OCI-LY1 (cell line): ENCODE data around the gene EEIG1.

Experiments
- H2AFZ ChIP-seq: fragments of 200-600 bp; sonication (generic), shearing (Covaris generic); 2 replicates; pipeline ENCODE4 v1.6.0; 2014; ENCODE audit warnings: antibody characterized with exemption, mild to moderate bottlenecking, low read length
- H3F3A ChIP-seq: fragments of 200-600 bp; sonication (generic), shearing (Covaris generic); 2 replicates; pipeline ENCODE4 v1.6.0; 2014; ENCODE audit warnings: mild to moderate bottlenecking, antibody characterized with exemption, low read length, moderate library complexity; ENCODE audit not compliant: insufficient read depth
- H3K27ac ChIP-seq: fragments of 200-600 bp; sonication (generic); 2 replicates; pipeline ENCODE4 v1.5.1; 2014; ENCODE audit warnings: low read length, mixed run types, mild to moderate bottlenecking, low read depth; ENCODE audit not compliant: poor library complexity, severe bottlenecking
- H3K27me3 ChIP-seq: fragments of 200-600 bp; sonication (generic); 2 replicates; pipeline ENCODE4 v1.6.0; 2014; ENCODE audit warnings: antibody characterized with exemption, mild to moderate bottlenecking, low read length, moderate library complexity; ENCODE audit not compliant: insufficient read depth
- H3K36me3 ChIP-seq: fragments of 200-600 bp; sonication (generic); 2 replicates; pipeline ENCODE4 v1.6.1; 2014; ENCODE audit warnings: mild to moderate bottlenecking, antibody characterized with exemption, low read length, moderate library complexity, mixed read lengths; ENCODE audit not compliant: insufficient read depth
- H3K4me1 ChIP-seq: fragments of 200-600 bp; sonication (generic); 2 replicates; pipeline ENCODE4 v1.5.1; 2014; ENCODE audit warnings: mild to moderate bottlenecking, low read length, moderate library complexity; ENCODE audit not compliant: insufficient read depth, severe bottlenecking
- H3K4me2 ChIP-seq: fragments of 200-600 bp; sonication (generic), shearing (Covaris generic); 2 replicates; pipeline ENCODE4 v1.6.1; 2014; ENCODE audit warnings: low read length
- H3K4me3 ChIP-seq: fragments of 200-600 bp; sonication (generic); 2 replicates; pipeline ENCODE4 v1.5.1; 2014; ENCODE audit warnings: low read length, low read depth, mild to moderate bottlenecking, mixed read lengths; ENCODE audit not compliant: poor library complexity, severe bottlenecking
- H3K79me2 ChIP-seq: fragments of 200-600 bp; shearing (Covaris generic); 2 replicates; pipeline ENCODE4 v1.6.1; 2016; ENCODE audit warnings: mixed run types, low read length, mixed read lengths; ENCODE audit not compliant: insufficient read depth
- H3K9ac ChIP-seq: fragments of 200-600 bp; sonication (generic), shearing (Covaris generic); 2 replicates; pipeline ENCODE4 v1.6.1; 2014; ENCODE audit warnings: mild to moderate bottlenecking, low read length, mixed read lengths
- H3K9me2 ChIP-seq: fragments of 200-600 bp; sonication (generic), shearing (Covaris generic); 2 replicates; pipeline ENCODE4 v1.6.1; 2014; ENCODE audit warnings: low read depth, mild to moderate bottlenecking, low read length, mixed read lengths
- H3K9me3 ChIP-seq: fragments of 200-600 bp; shearing (Covaris generic); 2 replicates; pipeline ENCODE4 v1.6.1; 2014; ENCODE audit warnings: low read length, mixed read lengths
- H4K20me1 ChIP-seq: fragments of 200-600 bp; sonication (generic), shearing (Covaris generic); 2 replicates; pipeline ENCODE4 v1.6.0; 2016; ENCODE audit warnings: mild to moderate bottlenecking, low read length; ENCODE audit not compliant: insufficient read depth
- EZH2 ChIP-seq: fragments of 200-600 bp; sonication (generic), shearing (Covaris generic); IDR thresholded peaks from 2 replicates; pipeline ENCODE4 v1.8.0; 2017; ENCODE audit warnings: borderline replicate concordance, mixed run types, mild to moderate bottlenecking, antibody characterized with exemption, low read length, moderate library complexity, mixed read lengths
- TF ChIP-seq, protein P1 (sequence below): fragments of 200-600 bp; sonication (generic), shearing (Covaris generic); IDR thresholded peaks from 2 replicates; pipeline ENCODE4 v1.5.1; 2017; ENCODE audit warnings: mild to moderate bottlenecking, antibody characterized with exemption, low read length, moderate library complexity, mixed read lengths

EEIG1 gene

DNA sequence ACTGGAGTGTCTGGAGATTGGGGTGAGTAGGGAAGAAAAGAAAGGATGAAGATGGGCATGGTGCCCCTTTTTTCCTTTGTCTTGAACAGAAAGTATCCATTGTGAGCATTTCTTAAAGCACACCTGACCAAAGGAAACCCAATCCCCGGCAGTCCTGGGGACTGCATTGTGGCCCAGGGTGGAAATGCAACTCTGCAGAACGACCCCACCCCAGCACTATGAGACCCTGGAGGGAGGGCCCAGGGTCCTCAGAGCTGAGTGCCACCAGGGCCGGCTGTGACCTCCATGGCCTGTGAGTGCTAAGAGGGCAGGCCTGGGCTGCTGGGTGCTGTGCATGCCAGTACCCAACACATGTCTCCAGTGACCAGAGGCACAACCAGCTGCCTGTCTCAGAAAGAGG, 18.5 kb downstream of the EEIG1 start:
- H3K36me3 ChIP-seq = peaks cover 25% of the 10 kb centered on the region
- no peak overlapping the region for H2AFZ ChIP-seq
- H3K79me2 ChIP-seq = peaks cover 73% of the 10 kb centered on the region
- no peaks in the 10 kb centered on the region for H4K20me1 ChIP-seq
- H3K4me1 ChIP-seq = peaks cover 41% of the 10 kb centered on the region
- no peaks in the 10 kb centered on the region for H3F3A ChIP-seq
- H3K27ac ChIP-seq = no peak overlapping the region
- no peaks in the 10 kb centered on the region for H3K9me3 ChIP-seq
- no peak overlapping the region for H3K4me3 ChIP-seq
- H3K9me2 ChIP-seq = no peaks in the 10 kb centered on the region
- TF ChIP-seq, protein P1, sequence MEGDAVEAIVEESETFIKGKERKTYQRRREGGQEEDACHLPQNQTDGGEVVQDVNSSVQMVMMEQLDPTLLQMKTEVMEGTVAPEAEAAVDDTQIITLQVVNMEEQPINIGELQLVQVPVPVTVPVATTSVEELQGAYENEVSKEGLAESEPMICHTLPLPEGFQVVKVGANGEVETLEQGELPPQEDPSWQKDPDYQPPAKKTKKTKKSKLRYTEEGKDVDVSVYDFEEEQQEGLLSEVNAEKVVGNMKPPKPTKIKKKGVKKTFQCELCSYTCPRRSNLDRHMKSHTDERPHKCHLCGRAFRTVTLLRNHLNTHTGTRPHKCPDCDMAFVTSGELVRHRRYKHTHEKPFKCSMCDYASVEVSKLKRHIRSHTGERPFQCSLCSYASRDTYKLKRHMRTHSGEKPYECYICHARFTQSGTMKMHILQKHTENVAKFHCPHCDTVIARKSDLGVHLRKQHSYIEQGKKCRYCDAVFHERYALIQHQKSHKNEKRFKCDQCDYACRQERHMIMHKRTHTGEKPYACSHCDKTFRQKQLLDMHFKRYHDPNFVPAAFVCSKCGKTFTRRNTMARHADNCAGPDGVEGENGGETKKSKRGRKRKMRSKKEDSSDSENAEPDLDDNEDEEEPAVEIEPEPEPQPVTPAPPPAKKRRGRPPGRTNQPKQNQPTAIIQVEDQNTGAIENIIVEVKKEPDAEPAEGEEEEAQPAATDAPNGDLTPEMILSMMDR = no peak
- TF ChIP-seq EZH2 = no peak
- H3K27me3 ChIP-seq = no peaks in the 10 kb centered on the region
- H3K4me2 ChIP-seq = no peak overlapping the region
- no peak overlapping the region for H3K9ac ChIP-seq

DNA sequence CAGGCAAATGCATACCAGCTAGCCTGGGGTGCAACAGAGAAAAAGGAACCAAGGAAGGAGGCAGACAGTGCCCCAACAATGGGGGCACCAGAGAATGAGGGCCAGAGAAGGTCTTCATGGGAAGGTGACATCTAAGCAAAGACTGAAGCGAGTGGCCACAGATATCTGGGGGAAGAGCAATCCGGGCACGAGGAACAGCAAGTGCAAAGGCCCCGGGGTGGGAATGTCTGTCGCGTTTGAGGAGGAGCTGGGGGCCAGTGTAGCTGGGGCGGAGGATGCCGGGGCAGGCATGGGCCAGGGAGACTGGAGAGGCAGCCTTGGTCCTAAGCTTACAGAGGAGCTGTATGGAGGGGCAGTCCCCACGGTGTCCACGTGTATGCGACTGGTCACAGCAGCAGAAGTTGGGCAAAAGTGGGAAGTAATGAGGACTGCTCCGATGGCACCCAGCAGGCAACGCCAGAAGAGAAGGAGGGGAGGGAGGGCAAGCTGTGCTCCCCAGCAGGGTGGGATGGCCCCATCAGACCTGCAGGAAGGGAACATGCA, 19.1 kb downstream of the EEIG1 start:
- Histone ChIP-seq H3K4me3 (no peak overlapping the region), H4K20me1 (no peaks in the 10 kb centered on the region), H3K4me1 (peaks cover 35% of the 10 kb centered on the region), H3K36me3 (peaks cover 25% of the 10 kb centered on the region), H3F3A (no peaks in the 10 kb centered on the region), H3K27me3 (no peaks in the 10 kb centered on the region), H3K4me2 (no peak overlapping the region), H3K79me2 (peaks cover 74% of the 10 kb centered on the region), H3K27ac (no peak overlapping the region), H2AFZ (no peak overlapping the region), H3K9me3 (no peaks in the 10 kb centered on the region), H3K9me2 (no peaks in the 10 kb centered on the region), H3K9ac (no peak overlapping the region)
- no peak for TF ChIP-seq EZH2
- TF ChIP-seq, protein P1 = no peak

DNA sequence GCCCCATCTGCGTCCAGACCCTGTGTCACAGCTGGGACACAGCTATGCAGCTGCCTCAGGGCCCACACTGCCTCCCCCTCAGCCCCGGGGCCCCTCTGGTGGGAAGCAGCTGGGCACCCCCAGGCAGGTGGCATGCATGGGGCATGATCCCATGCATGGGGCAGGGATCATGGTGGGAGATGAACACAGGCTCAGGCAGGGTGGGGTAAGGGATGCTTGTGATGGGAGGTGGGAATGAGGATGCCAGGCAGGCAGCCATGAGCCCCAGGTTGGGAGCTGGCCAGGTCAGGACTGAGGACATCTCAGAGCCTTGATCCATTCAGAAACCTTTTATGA, 19.7 kb downstream of the EEIG1 start:
- no peaks in the 10 kb centered on the region for H3F3A ChIP-seq
- H3K27me3 ChIP-seq = no peaks in the 10 kb centered on the region
- H3K36me3 ChIP-seq = peaks cover 25% of the 10 kb centered on the region
- peaks cover 71% of the 10 kb centered on the region for H3K79me2 ChIP-seq
- no peak overlapping the region for H3K9ac ChIP-seq
- H3K4me3 ChIP-seq = no peak overlapping the region
- H4K20me1 ChIP-seq = no peaks in the 10 kb centered on the region
- peaks cover 33% of the 10 kb centered on the region for H3K4me1 ChIP-seq
- no peak overlapping the region for H2AFZ ChIP-seq
- no peak overlapping the region for H3K4me2 ChIP-seq
- TF ChIP-seq, protein P1 = no peak
- TF ChIP-seq EZH2 = no peak
- peak overlapping the region; percentile 26 for H3K27ac ChIP-seq
- H3K9me3 ChIP-seq = no peaks in the 10 kb centered on the region
- no peaks in the 10 kb centered on the region for H3K9me2 ChIP-seq
